ENCODE results near the gene OR52E4. TPM values are rescaled to one million over a fixed set of nuclear protein-coding genes. Genes with fewer than 3 reads are reported as not detected.

The OR52E4 gene
- total RNA-seq: not detected in 2 replicates

GRCh38 chr11:5880329-5880728 is at the start of gene OR52E4:
TSS of gene OR52E4 (plus strand) at chr11:5880629. CDS start at chr11:5884293, 3,664 bp downstream.

GRCh38 chr11:5841797-5842196 is 38.6 kb upstream of the OR52E4 start, which contains the start of gene OR52E6:
TSS of gene OR52E6 (minus strand) at chr11:5841897. CDS start at chr11:5841897, 0 bp downstream.

GRCh38 chr11:5857590-5857989 is 22.8 kb upstream of the OR52E4 start, which contains the start of gene OR52E8:
TSS of gene OR52E8 (minus strand) at chr11:5857690. CDS start at chr11:5857690, 0 bp downstream.

GRCh38 chr11:5892908-5893307 is 12.5 kb downstream of the OR52E4 start, which contains the start of gene OR52E5:
TSS of gene OR52E5 (plus strand) at chr11:5893208. CDS start at chr11:5900777, 7,569 bp downstream.

Other genes with a start within 250 kb of the OR52E4 start
- 27.4 and 31.2 TPM in 2 replicates for gene TRIM5, start 195.6 kb upstream of the OR52E4 start, total RNA-seq
- 18.9 and 41.5 TPM in 2 replicates for gene TRIM22, start 190.8 kb upstream of the OR52E4 start, total RNA-seq
- gene OR56B1, start 144.2 kb upstream of the OR52E4 start, total RNA-seq: not detected in 2 replicates
- not detected in 2 replicates for gene OR52N4, start 126.4 kb upstream of the OR52E4 start, total RNA-seq
- not detected in 2 replicates for gene OR52N5, start 97.3 kb upstream of the OR52E4 start, total RNA-seq
- gene OR52N1, start 89.4 kb upstream of the OR52E4 start, total RNA-seq: not detected in 2 replicates
- not detected in 2 replicates for gene OR52N2, start 71.7 kb upstream of the OR52E4 start, total RNA-seq
- not detected in 2 replicates for gene OR52E6, start 38.7 kb upstream of the OR52E4 start, total RNA-seq
- gene OR52E8, start 22.9 kb upstream of the OR52E4 start, total RNA-seq: not detected in 2 replicates
- gene OR52E5, start 12.6 kb downstream of the OR52E4 start, total RNA-seq: not detected in 2 replicates
- gene OR56A3, start 61.6 kb downstream of the OR52E4 start, total RNA-seq: not detected in 2 replicates
- not detected in 2 replicates for gene OR56A5, start 87.9 kb downstream of the OR52E4 start, total RNA-seq
- gene OR52L1, start 106.4 kb downstream of the OR52E4 start, total RNA-seq: not detected in 2 replicates
- gene OR56A4, start 126.3 kb downstream of the OR52E4 start, total RNA-seq: not detected in 2 replicates
- not detected in 2 replicates for gene OR56A1, start 150.1 kb downstream of the OR52E4 start, total RNA-seq
- not detected in 2 replicates for gene OR56B4, start 227.1 kb downstream of the OR52E4 start, total RNA-seq